GM19035 (cell line): ENCODE measurements around the gene TLL1.

ENCODE experiments used
- ATAC-seq: cut with Tn5 transposase; IDR thresholded peaks from one replicate; pipeline ENCODE4 v1.9.1; 2021; ENCODE audit not compliant: unreplicated experiment

TLL1 gene

DNA sequence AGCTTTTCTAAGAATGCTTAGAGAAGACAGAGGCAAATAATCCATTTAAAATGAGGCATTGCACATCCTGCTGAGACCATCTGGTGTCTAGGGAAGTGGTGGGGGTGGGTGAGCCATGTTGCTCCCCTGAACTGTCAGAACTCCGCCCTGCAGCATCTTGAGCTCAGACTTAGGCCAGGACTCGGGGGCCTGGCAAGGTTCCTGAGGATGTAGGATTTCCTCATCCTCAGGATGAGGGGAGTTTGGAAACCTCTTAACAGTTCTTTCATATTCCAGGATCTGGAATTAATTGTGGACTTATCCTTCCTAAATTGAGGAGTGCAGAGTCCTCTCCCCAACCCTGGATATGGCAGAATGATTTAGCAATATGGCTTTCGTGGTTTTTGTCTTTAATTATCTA, 6.6 kb downstream of the TLL1 start:
- ATAC-seq = no peak

DNA sequence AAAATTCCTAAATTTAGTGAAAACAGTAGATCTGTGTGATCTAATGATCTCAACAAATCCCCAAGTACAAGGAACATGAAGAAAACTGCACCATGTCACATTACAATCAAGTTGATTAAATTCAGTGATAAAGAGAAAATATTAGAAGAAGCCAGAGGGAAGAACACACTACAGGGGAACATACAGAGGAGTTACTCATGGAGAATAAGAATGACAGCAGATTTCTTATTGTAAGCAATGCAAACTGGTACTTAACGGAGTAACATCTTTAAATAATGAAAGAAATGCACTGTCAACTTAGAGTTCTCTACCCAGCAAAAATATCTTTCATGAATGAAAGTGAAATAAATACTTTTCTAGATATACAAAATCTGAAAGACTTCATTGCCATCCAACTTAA, 21.1 kb downstream of the TLL1 start:
- ATAC-seq = no peak

DNA sequence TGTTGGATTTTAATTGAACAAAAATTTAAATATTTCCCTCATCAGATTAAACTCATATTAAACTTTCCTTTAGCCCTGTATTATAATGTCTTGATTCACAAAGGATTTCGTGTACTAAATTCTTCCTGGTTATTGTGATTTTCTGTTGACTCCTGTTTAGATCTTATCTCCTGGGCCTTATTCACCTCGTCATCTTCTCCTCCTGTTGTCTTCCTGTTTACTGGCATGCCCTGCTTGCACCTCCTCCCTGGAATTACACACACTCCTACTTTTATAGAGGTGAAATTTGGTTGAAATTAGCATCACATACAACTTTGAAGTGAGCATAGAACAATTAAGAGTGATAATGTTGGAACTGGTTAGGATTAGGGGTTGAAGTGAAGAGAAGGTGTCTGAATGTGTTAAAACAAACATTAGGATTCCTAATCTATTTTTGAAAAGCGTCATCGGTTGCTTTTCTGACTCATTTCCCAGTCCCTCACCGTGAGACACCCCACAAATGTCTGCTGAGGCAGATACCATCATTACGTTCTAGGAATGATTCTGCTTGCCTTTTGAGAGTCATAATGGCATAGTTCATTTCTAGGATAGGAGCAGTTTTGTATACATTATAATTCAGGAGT, 32.5 kb downstream of the TLL1 start:
- no peak for ATAC-seq

DNA sequence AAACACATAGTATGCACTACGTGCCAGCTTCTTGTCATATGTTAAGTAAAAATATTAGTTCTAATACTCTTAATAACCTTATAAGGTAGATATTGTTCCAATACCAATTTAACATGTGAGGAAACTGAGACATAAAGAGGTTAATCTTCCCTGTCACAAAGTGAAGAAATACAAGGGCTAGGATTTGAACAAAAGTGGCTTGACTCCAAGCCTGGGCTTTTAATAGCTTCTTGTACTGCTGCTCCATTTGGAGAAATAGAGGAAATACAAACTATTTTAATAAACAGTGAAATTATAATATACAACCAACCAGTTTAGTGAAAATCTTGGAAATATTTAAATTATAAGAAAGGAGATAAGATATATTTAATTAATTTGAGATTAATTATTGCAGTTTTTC, 33.2 kb downstream of the TLL1 start:
- ATAC-seq = no peak

DNA sequence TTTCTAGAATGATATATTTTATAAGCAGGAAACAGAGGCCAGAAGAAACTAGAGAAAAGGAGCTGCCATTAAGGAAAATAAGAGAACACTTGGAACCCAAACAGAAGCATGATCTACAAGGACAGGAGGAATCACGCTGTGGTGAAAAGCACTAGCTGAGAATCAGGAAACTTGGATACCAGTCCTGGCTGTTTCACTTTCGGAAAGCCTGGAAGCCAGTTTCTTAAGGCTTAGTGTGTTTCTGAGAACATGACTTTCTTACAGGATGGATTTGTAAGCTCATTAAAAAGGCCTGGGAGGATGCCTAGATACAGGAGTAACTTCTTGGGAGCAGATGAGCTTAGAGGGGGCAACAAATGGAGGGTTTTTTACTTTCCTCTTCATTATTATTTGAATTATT, 36.9 kb downstream of the TLL1 start:
- no peak for ATAC-seq

DNA sequence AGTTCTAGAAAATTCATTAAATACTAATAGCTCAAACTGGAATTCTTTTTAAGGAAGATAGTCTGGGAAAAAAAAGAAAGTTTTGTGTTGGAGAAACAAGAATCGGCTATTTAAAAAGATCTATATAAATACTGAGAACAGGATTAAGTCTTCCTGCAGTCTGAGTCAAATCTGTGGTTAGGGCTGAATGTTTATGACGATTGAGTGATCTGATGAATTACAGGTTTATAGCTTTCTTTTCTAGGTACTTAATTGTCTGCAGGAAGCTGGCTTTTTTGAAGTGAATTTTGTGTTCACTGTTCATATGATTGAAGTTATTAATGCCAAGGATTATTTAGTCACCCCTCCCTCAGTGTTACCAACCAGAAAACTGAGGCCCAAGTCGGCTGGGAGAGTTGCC, 42.2 kb downstream of the TLL1 start:
- ATAC-seq = no peak

DNA sequence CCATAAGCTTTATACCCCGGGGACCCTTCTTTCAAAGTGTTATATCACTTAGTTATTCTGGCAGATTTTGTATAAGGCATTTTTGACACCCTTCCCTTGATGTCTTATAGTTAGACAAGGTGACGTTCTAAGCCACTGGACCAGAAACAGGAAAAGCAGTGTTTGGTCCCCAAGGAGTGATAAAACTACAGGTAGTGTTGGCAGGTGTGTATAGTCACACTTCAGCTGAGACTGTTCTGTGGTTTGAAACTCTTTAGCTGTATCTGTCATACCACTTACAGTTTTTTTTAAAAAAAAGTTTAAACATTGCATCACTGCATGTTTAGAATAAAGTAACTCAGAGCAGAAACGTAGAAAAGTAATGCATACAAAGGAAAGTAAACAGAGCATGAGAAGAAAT, 48.5 kb downstream of the TLL1 start:
- ATAC-seq = no peak

DNA sequence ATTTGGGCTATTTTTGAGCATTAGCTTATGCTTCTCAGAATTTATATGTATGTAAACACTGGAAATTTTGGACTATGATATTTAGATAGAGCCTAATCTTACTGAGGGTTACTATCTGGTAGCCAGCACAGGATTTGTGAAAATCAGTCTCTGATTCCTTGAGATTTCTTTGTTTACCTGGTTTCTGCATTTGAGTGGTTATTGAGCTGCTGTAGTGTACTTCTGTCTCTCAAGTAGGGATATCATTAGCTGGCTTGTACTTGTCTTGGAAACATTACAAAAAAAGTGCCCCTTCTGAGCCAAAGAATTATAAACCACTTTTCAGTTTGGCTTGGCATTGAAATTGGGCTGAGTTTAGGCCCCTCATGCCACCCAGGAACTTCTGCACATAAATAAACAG, 49.7 kb downstream of the TLL1 start:
- ATAC-seq = no peak

DNA sequence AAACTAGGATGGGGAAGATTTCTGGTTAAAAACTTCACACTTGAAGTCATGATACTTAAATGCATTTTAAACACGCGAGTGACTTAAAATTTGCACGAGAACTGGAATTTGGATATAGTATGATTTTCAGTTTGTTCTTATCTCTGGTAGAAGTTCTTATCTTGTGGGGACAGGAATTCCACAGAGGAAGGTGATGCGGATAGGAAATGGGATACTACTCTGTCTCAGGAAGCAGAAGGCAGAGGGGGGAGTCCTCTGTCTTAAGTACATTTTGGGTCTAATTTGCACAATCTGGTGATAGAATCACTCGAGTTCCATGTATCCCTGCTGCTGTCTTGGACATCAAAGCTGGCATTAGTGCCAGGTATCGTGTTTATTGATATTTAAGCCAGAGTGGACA, 53.3 kb downstream of the TLL1 start:
- ATAC-seq = no peak

DNA sequence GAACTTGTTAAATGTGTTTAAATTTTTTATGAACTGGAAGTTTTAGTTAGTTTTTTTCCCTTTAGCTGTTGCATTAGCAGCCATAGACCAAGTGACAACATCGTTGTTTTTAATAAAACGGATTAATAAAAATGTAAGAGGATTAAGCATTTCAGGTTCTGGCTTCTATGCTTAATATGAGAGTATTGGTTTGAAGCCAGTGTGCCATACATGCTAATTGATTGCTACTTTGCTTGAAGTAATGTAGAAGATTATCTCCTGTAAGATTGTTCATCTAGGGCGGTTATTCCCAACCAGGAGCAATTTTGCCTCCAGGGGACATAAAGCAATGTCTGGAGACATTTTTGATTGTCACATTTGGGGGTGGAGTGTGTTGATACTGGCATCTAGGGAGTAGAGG, 54.3 kb downstream of the TLL1 start:
- no peak for ATAC-seq

DNA sequence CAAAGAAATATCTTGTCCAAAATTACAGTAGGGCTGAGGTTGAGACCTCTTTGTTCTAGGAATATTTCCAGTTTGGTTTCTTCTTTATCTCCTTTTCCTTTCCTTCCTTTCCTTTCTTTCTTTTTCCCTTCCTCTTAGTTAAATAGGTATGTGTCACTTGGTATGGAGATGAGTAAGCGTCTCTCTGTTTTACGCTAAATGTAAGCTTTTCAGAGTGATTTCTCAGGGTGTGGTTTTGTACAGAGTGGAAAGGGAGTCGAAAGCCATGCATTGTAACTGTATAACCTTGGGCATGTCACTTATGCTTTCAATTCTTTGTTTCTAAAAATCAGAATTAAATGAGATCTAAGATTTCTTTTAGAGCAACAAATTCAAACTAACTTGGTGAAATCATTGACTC, 54.8 kb downstream of the TLL1 start:
- ATAC-seq = no peak

DNA sequence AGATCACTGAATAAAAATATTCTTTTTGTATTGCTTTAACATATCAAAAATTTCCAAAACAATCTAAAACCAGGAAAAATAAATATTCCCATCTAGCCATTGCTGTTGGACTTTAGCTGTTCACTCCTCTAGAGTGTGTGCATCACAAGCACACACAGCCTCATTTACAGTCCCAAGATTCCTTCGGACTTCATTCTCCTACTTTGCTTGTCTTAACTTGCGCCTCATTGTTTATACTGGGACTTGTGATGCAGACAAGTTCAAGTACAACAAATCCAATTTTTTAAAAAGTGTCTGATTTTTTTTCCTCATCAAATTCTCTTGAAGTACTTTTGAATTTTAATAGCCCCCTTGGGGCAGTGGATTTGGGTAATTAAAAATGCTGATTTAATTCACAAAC, 55.6 kb downstream of the TLL1 start:
- ATAC-seq = no peak

DNA sequence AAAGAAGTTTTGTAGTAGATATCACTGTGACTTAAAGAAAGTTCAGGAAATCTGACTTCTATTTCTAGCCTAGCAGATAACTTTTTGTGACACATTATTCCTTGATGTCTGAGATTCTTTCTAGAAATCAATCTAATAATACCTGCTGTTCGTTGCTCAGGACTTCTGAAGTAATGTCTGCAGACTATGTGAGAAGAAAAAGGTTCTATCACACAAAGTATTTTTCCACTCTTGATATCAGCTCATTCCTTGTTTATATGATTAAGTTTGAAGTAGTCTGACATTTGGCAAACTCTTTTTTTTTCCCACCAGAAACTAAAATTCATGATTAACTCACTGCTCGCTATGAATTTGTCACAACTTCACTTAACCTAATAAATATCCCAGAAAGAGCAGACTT, 56.6 kb downstream of the TLL1 start:
- ATAC-seq = no peak

DNA sequence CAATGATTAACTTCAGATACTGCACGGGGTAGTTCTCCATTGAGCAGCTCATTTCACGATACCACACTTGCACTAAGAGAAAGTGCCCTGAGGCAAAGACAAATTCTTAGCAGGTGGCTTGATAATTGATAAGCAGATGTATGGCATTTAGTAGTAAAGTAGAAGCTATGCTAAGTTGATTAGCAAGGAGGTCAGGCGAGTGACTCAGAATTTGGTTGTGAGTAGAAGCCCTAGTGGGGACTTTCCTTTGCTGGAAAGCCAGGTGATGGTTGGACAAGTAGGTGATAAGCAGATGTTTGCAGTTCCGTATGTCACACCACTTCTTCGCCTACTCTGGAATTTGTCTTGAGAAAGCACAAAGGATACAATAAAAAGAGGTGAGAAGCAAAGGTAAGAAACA, 58.7 kb downstream of the TLL1 start:
- no peak for ATAC-seq

DNA sequence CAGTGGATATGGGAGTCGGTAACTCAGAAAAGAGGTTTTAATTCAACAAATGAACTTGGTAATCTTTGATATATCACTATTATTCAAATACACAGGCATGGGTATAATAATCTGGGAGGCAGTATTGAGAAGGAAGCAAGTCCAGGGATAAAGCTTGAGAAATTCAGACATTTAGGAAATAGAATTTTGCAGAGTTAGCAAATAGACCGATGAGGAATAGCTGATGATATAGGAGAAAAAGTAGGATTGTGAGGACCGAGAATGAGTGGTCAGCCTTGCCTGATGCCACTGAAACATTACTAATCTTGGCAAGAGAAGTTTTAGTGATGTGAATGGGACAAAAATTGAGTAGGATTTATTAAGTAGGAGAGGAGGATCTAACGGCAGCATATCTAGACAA, 71.9 kb downstream of the TLL1 start:
- no peak for ATAC-seq

DNA sequence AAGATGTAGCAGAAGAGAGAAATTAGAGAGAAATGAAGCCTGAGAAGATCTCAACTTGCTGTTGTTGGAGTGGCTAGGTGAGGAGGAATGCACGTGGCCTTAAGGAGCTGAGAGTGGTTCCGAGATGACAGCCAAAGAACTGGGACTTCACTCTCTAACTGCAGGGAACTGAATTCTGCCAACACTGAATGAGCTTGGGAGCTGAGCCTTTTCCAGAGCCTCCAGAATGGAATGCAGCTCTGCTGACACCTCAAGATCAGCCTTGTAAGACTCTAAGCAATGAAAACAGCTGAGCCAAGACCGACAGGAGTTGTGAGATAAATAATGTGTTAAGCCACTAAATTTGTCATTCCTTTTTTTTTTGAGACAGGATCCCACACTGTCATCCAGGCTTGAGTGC, 73.0 kb downstream of the TLL1 start:
- ATAC-seq = no peak

DNA sequence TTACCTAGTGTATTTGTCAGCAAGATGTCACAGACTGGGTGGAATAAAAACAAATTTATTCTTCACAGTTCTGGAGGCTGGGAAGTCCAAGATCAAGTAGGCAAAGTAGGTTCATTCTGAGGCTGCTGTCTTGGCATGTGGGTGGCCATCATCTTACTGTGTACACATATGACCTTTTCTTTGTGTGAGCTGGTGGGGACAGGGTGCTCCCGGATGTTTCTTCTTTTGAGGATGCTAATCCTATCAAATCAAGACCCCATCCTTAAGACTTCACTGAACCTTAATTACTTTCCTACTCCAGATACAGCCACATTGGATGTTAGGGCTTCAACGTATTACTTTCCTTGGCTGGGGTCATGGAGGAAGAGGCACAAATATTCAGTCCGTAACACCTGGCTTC, 74.0 kb downstream of the TLL1 start:
- ATAC-seq = no peak

DNA sequence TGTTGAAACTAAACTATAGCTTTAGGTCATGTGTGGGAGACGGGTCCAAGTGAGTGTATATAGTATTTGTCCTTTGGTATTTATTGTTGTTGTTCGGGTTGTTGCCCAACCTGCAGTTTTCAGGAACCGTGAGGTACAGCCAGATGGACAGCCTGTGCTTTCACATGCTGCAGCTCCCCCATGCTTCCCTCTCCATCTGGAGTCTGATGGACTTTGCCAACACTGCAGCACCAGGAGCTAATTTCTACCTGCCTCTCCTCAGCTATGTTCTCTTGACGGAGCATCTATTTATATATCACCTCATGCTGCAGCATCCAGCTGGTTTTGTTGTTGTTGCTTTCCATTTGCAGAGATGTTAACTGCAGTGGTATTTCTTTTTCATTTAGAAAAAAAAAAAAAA, 80.1 kb downstream of the TLL1 start:
- no peak for ATAC-seq

DNA sequence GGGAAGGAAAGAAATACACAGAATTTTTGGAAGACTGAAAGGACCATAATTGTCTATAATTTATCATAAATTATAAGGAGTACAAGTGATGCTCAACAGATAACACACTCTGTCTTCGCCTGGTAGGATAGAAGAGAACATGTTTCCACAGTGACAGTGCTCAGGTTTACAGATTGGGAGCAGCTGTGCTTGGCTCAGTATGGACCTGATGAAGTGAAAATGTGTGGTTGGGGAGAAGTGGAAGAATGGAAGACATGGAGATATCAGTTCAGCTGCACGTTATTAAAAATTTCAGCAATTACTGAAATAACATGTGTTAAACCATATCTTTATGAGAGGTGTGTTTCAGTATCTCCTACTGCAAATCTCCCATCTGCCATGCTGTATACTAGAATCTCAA, 90.6 kb downstream of the TLL1 start:
- ATAC-seq = no peak

DNA sequence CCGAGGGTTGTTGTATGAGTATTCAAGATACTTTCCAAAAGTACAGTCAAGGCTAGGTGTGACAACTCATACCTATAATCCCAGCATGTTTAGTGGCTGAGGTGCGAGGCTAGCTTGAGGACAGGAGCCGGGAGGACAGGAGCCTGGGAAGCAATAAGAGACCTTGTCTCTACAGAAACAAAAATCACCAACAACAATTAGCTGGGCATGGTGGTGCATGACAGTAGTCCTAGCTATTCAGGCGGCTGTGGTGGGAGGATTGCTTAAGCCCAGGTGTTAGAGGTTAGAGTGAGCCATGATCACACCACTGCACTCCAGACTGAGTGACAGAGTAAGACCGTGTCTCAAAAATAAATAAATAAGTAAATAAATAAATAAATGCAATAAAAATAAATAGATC, 91.6 kb downstream of the TLL1 start:
- no peak for ATAC-seq

DNA sequence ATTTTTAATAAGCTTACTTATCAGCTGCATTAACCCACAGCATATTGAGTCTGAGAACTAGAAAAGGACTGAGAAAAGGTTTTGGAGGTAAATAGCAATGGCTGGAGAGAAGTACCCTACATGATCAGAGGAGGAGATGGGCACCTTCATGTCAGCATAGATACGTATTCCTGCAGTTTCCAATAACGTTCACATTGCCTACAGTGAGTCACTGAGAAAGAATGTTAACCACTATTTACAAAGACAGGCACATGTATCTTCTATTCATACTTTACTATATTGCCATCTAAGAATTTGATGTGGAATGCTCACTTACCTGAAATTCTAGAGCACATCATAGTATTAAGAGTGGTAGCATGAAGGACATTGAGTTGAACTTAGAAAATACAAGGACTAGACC, 92.5 kb downstream of the TLL1 start:
- no peak for ATAC-seq

DNA sequence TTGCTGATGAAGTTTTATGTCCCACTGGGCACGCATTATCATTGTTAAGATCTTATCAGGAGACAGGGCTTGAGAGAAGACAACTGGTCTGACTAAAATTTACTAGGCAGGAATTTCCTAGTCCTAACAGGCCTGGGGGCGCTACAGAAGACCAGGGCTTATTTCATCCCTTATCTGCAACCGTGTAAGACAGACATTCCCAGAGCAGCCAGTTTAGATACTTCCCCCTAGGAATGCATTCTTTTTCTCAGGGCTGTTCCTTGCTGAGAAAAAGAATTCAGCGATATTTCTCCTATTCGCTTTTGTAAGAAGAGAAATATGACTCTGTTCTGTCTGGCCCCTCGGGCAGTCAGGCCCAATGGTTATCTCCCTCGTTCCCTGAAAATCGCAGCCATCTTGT, 93.8 kb downstream of the TLL1 start:
- ATAC-seq = no peak

DNA sequence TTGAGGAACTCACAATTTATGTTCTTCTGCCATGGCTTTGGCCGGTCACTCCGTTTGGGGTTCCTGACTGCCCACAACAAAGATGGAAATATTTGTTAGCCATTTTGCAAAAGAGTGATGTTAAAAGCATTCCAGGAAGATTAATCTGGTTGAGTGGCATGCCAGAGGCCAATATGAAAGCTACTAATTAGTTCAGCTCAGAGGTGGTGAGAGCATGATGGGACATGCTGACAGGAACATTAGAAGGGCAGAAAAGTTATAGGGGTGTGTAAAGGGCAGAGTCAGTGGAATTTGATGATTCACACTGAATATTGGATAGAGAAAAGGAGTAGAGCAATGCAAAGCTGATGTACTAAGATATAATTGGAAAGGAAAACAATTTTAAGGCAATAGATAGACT, 94.4 kb downstream of the TLL1 start:
- no peak for ATAC-seq
